HEK293 (cell line): ENCODE results near the gene CNOT8.
"Not testable (repeated sequence)": the region's sequence is repeated elsewhere in the genome, so short reads cannot be mapped to it uniquely, and the experiment has no call there.

ENCODE experiments used
- CTCF ChIA-PET: fragments of 350-600 bp; formaldehyde crosslinking; extraction: SDS; loops from one replicate; lab custom pipeline; 2021; ENCODE audit warnings: antibody characterized with exemption; lab: Yijun Ruan, JAX
- POLR2A ChIA-PET: fragments of 300-600 bp; formaldehyde crosslinking; extraction: SDS; loops from one replicate; lab custom pipeline; 2020; ENCODE audit warnings: antibody characterized with exemption, inconsistent platforms; lab: Yijun Ruan, JAX
- H3K27ac ChIP-seq: fragments of 200-500 bp; sonication (Bioruptor generic); 2 replicates; pipeline ENCODE4 v1.5.1; 2014; ENCODE audit warnings: low read depth, low read length, control low read depth, inconsistent platforms; ENCODE audit errors: extremely low read depth
- H3K36me3 ChIP-seq, 2 experiments: fragments of 200-500 bp in 1 of 2; sonication (Bioruptor generic) in 1 of 2; 1 replicate in 1 of 2; 2 replicates in 1 of 2; pipeline ENCODE4 v1.5.1; 2014 to 2017; ENCODE audit warnings: inconsistent platforms in 2 of 2, low read length in 2 of 2; ENCODE audit not compliant: control insufficient read depth in 2 of 2, insufficient read depth in 1 of 2
- H3K4me1 ChIP-seq: fragments of 200-500 bp; sonication (Bioruptor generic); 2 replicates; pipeline ENCODE4 v1.5.1; 2014; ENCODE audit warnings: mild to moderate bottlenecking, low read length, inconsistent platforms; ENCODE audit not compliant: control insufficient read depth, insufficient read depth
- H3K4me3 ChIP-seq: 2 replicates; pipeline ENCODE4 v1.5.1; 2011; ENCODE audit warnings: low read depth, mild to moderate bottlenecking, control low read depth, low read length, moderate library complexity
- H3K9me3 ChIP-seq: fragments of 200-500 bp; sonication (Bioruptor generic); 2 replicates; pipeline ENCODE4 v1.5.1; 2014; ENCODE audit warnings: low read depth, low read length, inconsistent platforms; ENCODE audit not compliant: control insufficient read depth, insufficient read depth
- HOXD13 ChIP-seq: sonication (generic); formaldehyde crosslinking; IDR thresholded peaks from 2 replicates; pipeline ENCODE4 v1.8.0; 2022; ENCODE audit warnings: missing genetic modification reagents, borderline replicate concordance
- PRDM1 ChIP-seq: fragments of 450-650 bp; formaldehyde crosslinking; IDR thresholded peaks from 2 replicates; pipeline ENCODE4; 2016; ENCODE audit warnings: missing biosample characterization, missing genetic modification characterization
- PRDM4 ChIP-seq: fragments of 450-650 bp; formaldehyde crosslinking; IDR thresholded peaks from 2 replicates; pipeline ENCODE4 v1.5.1; 2017; ENCODE audit warnings: missing biosample characterization, missing genetic modification characterization
- TCF7L2 ChIP-seq: IDR thresholded peaks from 2 replicates; pipeline ENCODE4 v1.6.1; 2011; ENCODE audit warnings: low read depth, mild to moderate bottlenecking, inconsistent platforms, low read length, moderate library complexity, borderline replicate concordance
- WT1 ChIP-seq: fragments of 450-650 bp; formaldehyde crosslinking; IDR thresholded peaks from 2 replicates; pipeline ENCODE4 v1.5.1; 2016; ENCODE audit warnings: missing biosample characterization, missing genetic modification characterization
- ZBTB48 ChIP-seq: fragments of 450-650 bp; formaldehyde crosslinking; IDR thresholded peaks from 2 replicates; pipeline ENCODE4 v1.5.1; 2016; ENCODE audit warnings: missing biosample characterization, missing genetic modification characterization
- ZNF121 ChIP-seq: fragments of 450-650 bp; formaldehyde crosslinking; IDR thresholded peaks from 2 replicates; pipeline ENCODE4 v1.5.1; 2016; ENCODE audit warnings: missing biosample characterization, missing genetic modification characterization
- ZNF18 ChIP-seq: fragments of 450-650 bp; formaldehyde crosslinking; IDR thresholded peaks from 2 replicates; pipeline ENCODE4 v1.5.1; 2016; ENCODE audit warnings: missing biosample characterization, missing genetic modification characterization
- ZNF19 ChIP-seq: fragments of 450-650 bp; formaldehyde crosslinking; IDR thresholded peaks from 2 replicates; pipeline ENCODE4; 2016; ENCODE audit warnings: missing biosample characterization, missing genetic modification characterization, low read depth
- ZNF274 ChIP-seq, 2 experiments: fragments of 200-500 bp in 1 of 2; fragments of 450-650 bp in 1 of 2; sonication (Bioruptor generic) in 1 of 2; formaldehyde crosslinking in 1 of 2; IDR thresholded peaks; 2 replicates each; pipeline versions ENCODE4 v1.5.1 to v1.6.1; 2014 to 2016; ENCODE audit warnings: borderline replicate concordance in 1 of 2, inconsistent platforms in 1 of 2, low read length in 1 of 2, missing biosample characterization in 1 of 2, missing genetic modification characterization in 1 of 2
- ZNF302 ChIP-seq: fragments of 450-650 bp; formaldehyde crosslinking; IDR thresholded peaks from 2 replicates; pipeline ENCODE4 v1.5.1; 2016; ENCODE audit warnings: missing biosample characterization, missing genetic modification characterization, low read depth
- ZNF324 ChIP-seq: fragments of 450-650 bp; formaldehyde crosslinking; IDR thresholded peaks from 2 replicates; pipeline ENCODE4 v1.5.1; 2016; ENCODE audit warnings: missing biosample characterization, missing genetic modification characterization
- ZNF404 ChIP-seq: fragments of 450-650 bp; formaldehyde crosslinking; IDR thresholded peaks from 2 replicates; pipeline ENCODE4 v1.5.1; 2017; ENCODE audit warnings: missing biosample characterization, missing genetic modification characterization
- ZNF423 ChIP-seq: fragments of 450-650 bp; formaldehyde crosslinking; IDR thresholded peaks from 2 replicates; pipeline ENCODE4 v1.5.1; 2016; ENCODE audit warnings: missing biosample characterization, missing genetic modification characterization
- ZNF514 ChIP-seq: fragments of 450-650 bp; formaldehyde crosslinking; IDR thresholded peaks from 2 replicates; pipeline ENCODE4 v1.5.1; 2016; ENCODE audit warnings: missing biosample characterization, missing genetic modification characterization
- ZNF544 ChIP-seq: fragments of 450-650 bp; formaldehyde crosslinking; IDR thresholded peaks from 2 replicates; pipeline ENCODE4 v1.5.0; 2017; ENCODE audit warnings: missing biosample characterization, missing genetic modification characterization
- ZNF600 ChIP-seq: fragments of 450-650 bp; formaldehyde crosslinking; IDR thresholded peaks from 2 replicates; pipeline ENCODE4 v1.5.1; 2016; ENCODE audit warnings: missing biosample characterization, missing genetic modification characterization
- ZNF645 ChIP-seq: fragments of 450-650 bp; formaldehyde crosslinking; IDR thresholded peaks from 2 replicates; pipeline ENCODE4; 2016; ENCODE audit warnings: missing biosample characterization, missing genetic modification characterization
- ZNF768 ChIP-seq: fragments of 450-650 bp; formaldehyde crosslinking; IDR thresholded peaks from 2 replicates; pipeline ENCODE4 v1.5.1; 2018; ENCODE audit warnings: missing biosample characterization, mild to moderate bottlenecking, missing genetic modification characterization
- ZSCAN16 ChIP-seq: fragments of 450-650 bp; formaldehyde crosslinking; IDR thresholded peaks from 2 replicates; pipeline ENCODE4 v1.5.1; 2016; ENCODE audit warnings: missing biosample characterization, missing genetic modification characterization
- ZSCAN23 ChIP-seq: fragments of 450-650 bp; formaldehyde crosslinking; IDR thresholded peaks from 2 replicates; pipeline ENCODE4 v1.5.1; 2016; ENCODE audit warnings: missing biosample characterization, missing genetic modification characterization

Gene CNOT8

GRCh38 chr5:154901276-154901675 is 42.8 kb downstream of the CNOT8 start:
- no peak for TF ChIP-seq ZNF302 (tag by site-specific recombination)
- no peak for TF ChIP-seq PRDM4 (tag by site-specific recombination)
- TF ChIP-seq PRDM1 (tag by site-specific recombination), result no peak
- TF ChIP-seq ZNF404 (tag by site-specific recombination), result no peak
- no peak for TF ChIP-seq ZNF423 (tag by site-specific recombination)
- TF ChIP-seq ZNF645 (tag by site-specific recombination), result no peak
- TF ChIP-seq WT1 (tag by site-specific recombination), result no peak
- no peak for TF ChIP-seq ZNF274 (IDR thresholded peaks at IDR 0.05; ENCODE audit: low read length)
- TF ChIP-seq ZNF274 (tag by site-specific recombination; IDR thresholded peaks at IDR 0.05; ENCODE audit: borderline replicate concordance), result no peak
- no peak for TF ChIP-seq TCF7L2
- TF ChIP-seq ZBTB48, result no peak
- TF ChIP-seq ZNF514, result no peak
- no peak for TF ChIP-seq ZNF600 (tag by site-specific recombination)
- no peaks in the 10 kb centered on the region for H3K9me3 ChIP-seq
- H3K4me1 ChIP-seq, result no peaks in the 10 kb centered on the region
- peaks cover 58 to 91% of the 10 kb centered on the region in 2 experiments for H3K36me3 ChIP-seq
- H3K4me3 ChIP-seq, result no peak overlapping the region
- ChIA-PET CTCF (interaction anchor here (0.6 to 1.1 kb wide), 4 partner anchors 37 to 71 kb away, joined by 3 read pairs; no protein-coding TSS in a partner anchor), POLR2A (no interaction called here)
- H3K27ac ChIP-seq, result no peak overlapping the region

- CTCF ChIA-PET, result interaction anchor here (0.7 kb wide), 1 partner anchor 38 kb away, joined by 3 read pairs; no protein-coding TSS in a partner anchor
- Histone ChIP-seq H3K9me3 (no peaks in the 10 kb centered on the region), H3K4me1 (no peaks in the 10 kb centered on the region), H3K27ac (no peak overlapping the region), H3K36me3 (peaks cover 62 to 91% of the 10 kb centered on the region in 2 experiments), H3K4me3 (no peak overlapping the region)
- TF ChIP-seq ZNF18 (tag by site-specific recombination) (no peak), ZSCAN16 (tag by site-specific recombination) (no peak), ZNF768 (no peak), ZNF19 (no peak), HOXD13 (CRISPR knock-in tag) (no peak), ZNF121 (tag by site-specific recombination) (no peak), ZNF544 (tag by site-specific recombination) (no peak), ZNF324 (tag by site-specific recombination) (no peak), ZSCAN23 (tag by site-specific recombination) (no peak)
- POLR2A ChIA-PET, result no interaction called here
Measured at GRCh38 chr5:154901913-154902312, 43.5 kb downstream of the CNOT8 start.

GRCh38 chr5:154905601-154906000 is 47.2 kb downstream of the CNOT8 start:
- H3K4me1 ChIP-seq, H3K9me3 ChIP-seq, H3K4me3 ChIP-seq, POLR2A ChIA-PET, CTCF ChIA-PET, H3K27ac ChIP-seq: not testable (repeated sequence)
- H3K36me3 ChIP-seq, result peaks cover 79 to 87% of the 10 kb centered on the region in 2 experiments
